DND-41 (cell line): ENCODE data around the gene MBD6.

Experiments used
- ATAC-seq: fragments of 200-7000 bp; cut with Tn5 transposase; 3 replicates; pipeline ENCODE4 v1.9.1; 2021; ENCODE audit warnings: low read depth; ENCODE audit not compliant: insufficient read depth
- DNase-seq: peaks from one replicate; pipeline ENCODE4 v3.0.0-alpha.2; 2020
- H2AFZ ChIP-seq: 2 replicates; pipeline ENCODE4 v1.6.0; 2012; ENCODE audit warnings: low read depth, low read length
- H3K27ac ChIP-seq: 2 replicates; pipeline ENCODE4 v1.5.1; 2012; ENCODE audit warnings: low read length, inconsistent platforms
- H3K27me3 ChIP-seq: fragments of 200-600 bp; sonication (generic); 2 replicates; pipeline ENCODE4 v1.6.0; 2012; ENCODE audit warnings: low read length, mild to moderate bottlenecking, inconsistent platforms; ENCODE audit not compliant: insufficient read depth, poor library complexity
- H3K36me3 ChIP-seq: 2 replicates; pipeline ENCODE4 v1.5.1; 2012; ENCODE audit warnings: low read length, inconsistent platforms; ENCODE audit not compliant: insufficient read depth
- H3K4me1 ChIP-seq: 2 replicates; pipeline ENCODE4 v1.5.1; 2012; ENCODE audit warnings: mild to moderate bottlenecking, low read length; ENCODE audit not compliant: insufficient read depth
- H3K4me2 ChIP-seq: 2 replicates; pipeline ENCODE4 v1.6.0; 2012; ENCODE audit warnings: mild to moderate bottlenecking, moderate library complexity, low read length, inconsistent platforms; ENCODE audit not compliant: insufficient read depth
- H3K4me3 ChIP-seq, 2 experiments: fragments of 200-600 bp in 1 of 2; shearing (Covaris generic) in 1 of 2; 2 replicates each; pipeline ENCODE4 v1.5.1; 2012 to 2016; ENCODE audit warnings: inconsistent platforms in 2 of 2, low read length in 2 of 2, mild to moderate bottlenecking in 2 of 2, low read depth in 1 of 2, moderate library complexity in 1 of 2
- H3K79me2 ChIP-seq: 2 replicates; pipeline ENCODE4 v1.6.0; 2012; ENCODE audit warnings: low read length, inconsistent platforms; ENCODE audit not compliant: insufficient read depth
- H3K9ac ChIP-seq: 2 replicates; pipeline ENCODE4 v1.6.0; 2012; ENCODE audit warnings: low read depth, mild to moderate bottlenecking, inconsistent platforms, low read length, moderate library complexity
- H3K9me3 ChIP-seq: 2 replicates; pipeline ENCODE4 v1.5.1; 2012; ENCODE audit warnings: low read length, moderate library complexity, mild to moderate bottlenecking, inconsistent platforms; ENCODE audit not compliant: insufficient read depth, severe bottlenecking
- H4K20me1 ChIP-seq: 2 replicates; pipeline ENCODE4 v1.6.0; 2012; ENCODE audit warnings: low read length; ENCODE audit not compliant: insufficient read depth
- EZH2 ChIP-seq: IDR thresholded peaks from 3 replicates; pipeline ENCODE4 v1.6.1; 2012; ENCODE audit warnings: borderline replicate concordance, low read depth, mild to moderate bottlenecking, moderate library complexity, low read length, inconsistent platforms; ENCODE audit not compliant: severe bottlenecking
- TF ChIP-seq, protein P1 (sequence below): IDR thresholded peaks from 2 replicates; pipeline ENCODE4 v1.5.1; 2012; ENCODE audit warnings: borderline replicate concordance, low read length, moderate library complexity, mild to moderate bottlenecking; ENCODE audit not compliant: poor library complexity, severe bottlenecking; ENCODE audit errors: extremely low read depth

MBD6 gene

DNA sequence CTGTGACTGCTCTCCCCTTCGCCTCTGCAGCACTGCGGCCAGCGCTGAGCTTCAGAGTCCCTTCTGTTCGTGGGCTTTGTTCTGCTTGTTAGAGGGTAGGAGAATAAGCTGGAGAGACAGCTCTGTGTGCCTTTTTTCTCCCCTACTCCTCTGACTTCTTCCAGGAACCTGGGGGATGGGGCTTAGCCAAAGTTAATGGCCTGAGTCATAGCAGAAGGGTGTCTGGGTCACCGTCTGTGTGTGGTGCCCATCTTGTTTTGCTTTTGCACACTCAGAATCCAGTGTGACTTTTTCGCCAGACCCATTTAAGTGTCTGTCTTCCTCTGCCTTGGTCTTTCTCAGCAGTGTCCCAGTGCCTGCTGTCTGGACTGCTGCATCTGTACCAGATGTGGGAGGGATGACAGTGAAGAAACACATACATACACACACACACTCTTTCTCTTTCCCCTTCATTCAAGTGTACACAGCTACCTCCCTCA lies 30.2 kb downstream of the MBD6 start:
- H3K79me2 ChIP-seq: no peaks in the 10 kb centered on the region
- DNase-seq (no peak), ATAC-seq (no peak)
- no peaks in the 10 kb centered on the region for H4K20me1 ChIP-seq
- no peak overlapping the region for H3K4me3 ChIP-seq
- H3K9ac ChIP-seq: no peak overlapping the region
- H3K4me2 ChIP-seq: no peak overlapping the region
- no peak overlapping the region for H2AFZ ChIP-seq
- peaks cover 31% of the 10 kb centered on the region for H3K27me3 ChIP-seq
- H3K36me3 ChIP-seq: no peaks in the 10 kb centered on the region
- H3K27ac ChIP-seq: no peak overlapping the region
- H3K9me3 ChIP-seq: no peaks in the 10 kb centered on the region
- no peaks in the 10 kb centered on the region for H3K4me1 ChIP-seq
- TF ChIP-seq EZH2: no peak
- TF ChIP-seq, protein P1, sequence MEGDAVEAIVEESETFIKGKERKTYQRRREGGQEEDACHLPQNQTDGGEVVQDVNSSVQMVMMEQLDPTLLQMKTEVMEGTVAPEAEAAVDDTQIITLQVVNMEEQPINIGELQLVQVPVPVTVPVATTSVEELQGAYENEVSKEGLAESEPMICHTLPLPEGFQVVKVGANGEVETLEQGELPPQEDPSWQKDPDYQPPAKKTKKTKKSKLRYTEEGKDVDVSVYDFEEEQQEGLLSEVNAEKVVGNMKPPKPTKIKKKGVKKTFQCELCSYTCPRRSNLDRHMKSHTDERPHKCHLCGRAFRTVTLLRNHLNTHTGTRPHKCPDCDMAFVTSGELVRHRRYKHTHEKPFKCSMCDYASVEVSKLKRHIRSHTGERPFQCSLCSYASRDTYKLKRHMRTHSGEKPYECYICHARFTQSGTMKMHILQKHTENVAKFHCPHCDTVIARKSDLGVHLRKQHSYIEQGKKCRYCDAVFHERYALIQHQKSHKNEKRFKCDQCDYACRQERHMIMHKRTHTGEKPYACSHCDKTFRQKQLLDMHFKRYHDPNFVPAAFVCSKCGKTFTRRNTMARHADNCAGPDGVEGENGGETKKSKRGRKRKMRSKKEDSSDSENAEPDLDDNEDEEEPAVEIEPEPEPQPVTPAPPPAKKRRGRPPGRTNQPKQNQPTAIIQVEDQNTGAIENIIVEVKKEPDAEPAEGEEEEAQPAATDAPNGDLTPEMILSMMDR: no peak

DNA sequence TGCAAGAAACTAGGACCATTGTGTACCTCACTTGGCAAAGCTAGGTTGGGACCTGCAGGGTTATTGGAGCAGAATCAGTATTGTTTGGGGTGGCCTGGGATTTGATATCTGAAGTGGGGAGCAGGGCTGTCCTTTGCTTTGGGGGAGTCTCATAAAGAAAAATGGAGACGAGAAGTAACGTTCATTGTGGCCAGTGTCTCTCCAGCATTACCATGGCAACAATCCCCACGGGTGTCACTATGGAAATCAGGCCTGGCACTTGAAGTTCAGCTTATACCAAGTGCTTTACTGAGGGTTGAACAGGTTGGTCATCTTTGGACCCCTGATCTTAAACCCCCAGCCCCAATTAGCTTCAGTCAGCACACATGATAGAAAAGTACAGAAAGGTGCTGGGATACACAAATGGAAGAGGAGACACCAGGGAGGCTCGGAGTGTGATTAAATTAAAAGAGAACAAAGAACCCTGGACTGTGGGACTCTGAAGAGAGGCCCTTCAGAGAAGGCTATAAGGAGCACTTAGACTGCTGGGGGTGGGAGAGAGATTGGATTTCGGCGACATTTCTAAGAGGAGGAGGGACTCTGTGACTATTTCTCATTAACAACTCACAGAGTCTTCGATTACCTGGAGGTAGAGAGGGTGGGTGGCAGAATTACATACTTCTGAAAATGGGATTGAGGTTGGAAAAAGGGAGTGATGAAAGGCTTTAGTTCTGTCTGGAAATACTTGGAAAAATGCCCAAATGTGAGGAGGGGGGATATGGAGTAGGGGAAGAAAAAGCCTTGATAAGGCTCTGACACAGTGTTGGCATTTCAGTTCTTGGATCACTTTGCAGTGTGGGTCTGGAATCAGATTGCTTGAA lies 30.9 kb downstream of the MBD6 start:
- Histone ChIP-seq H3K27ac (no peak overlapping the region), H3K79me2 (no peaks in the 10 kb centered on the region), H4K20me1 (no peaks in the 10 kb centered on the region), H3K9ac (no peak overlapping the region), H3K4me2 (no peak overlapping the region), H3K36me3 (no peaks in the 10 kb centered on the region), H3K27me3 (peaks cover 27% of the 10 kb centered on the region), H3K9me3 (no peaks in the 10 kb centered on the region), H2AFZ (no peak overlapping the region), H3K4me1 (no peaks in the 10 kb centered on the region), H3K4me3 (no peak overlapping the region)
- ATAC-seq: no peak
- TF ChIP-seq, protein P1: no peak
- TF ChIP-seq EZH2: no peak
- no peak for DNase-seq

DNA sequence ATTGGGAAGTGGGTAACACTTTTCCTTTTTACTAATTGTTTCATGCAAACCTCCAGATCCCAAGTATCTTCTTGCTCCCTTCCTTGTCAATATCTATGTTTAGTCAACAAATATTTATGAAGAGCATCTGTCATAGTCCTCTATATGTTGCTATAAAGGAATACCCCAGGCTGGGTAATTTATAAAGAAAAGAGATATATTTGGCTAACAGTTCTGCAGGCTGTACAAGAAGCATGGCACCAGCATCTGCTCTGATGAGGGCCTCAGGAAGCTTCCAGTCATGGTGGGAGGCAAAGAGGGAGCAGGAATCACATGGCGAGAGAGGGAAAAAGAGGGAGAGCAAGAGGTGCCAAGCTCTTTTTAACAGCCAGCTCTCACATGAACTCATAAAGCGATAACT lies 31.8 kb downstream of the MBD6 start:
- Histone ChIP-seq H3K4me3 (no peak overlapping the region), H3K27me3 (peaks cover 20% of the 10 kb centered on the region), H3K9ac (no peak overlapping the region), H2AFZ (no peak overlapping the region), H3K4me2 (no peak overlapping the region), H3K9me3 (no peaks in the 10 kb centered on the region), H3K4me1 (no peaks in the 10 kb centered on the region), H3K79me2 (no peaks in the 10 kb centered on the region), H4K20me1 (no peaks in the 10 kb centered on the region), H3K36me3 (no peaks in the 10 kb centered on the region), H3K27ac (no peak overlapping the region)
- ATAC-seq (no peak), DNase-seq (no peak)
- TF ChIP-seq EZH2: no peak
- TF ChIP-seq, protein P1: no peak
